ENCODE measurements around the gene MAP2K7.
"Not testable (repeated sequence)": the region's sequence is repeated elsewhere in the genome, so short reads cannot be mapped to it uniquely, and the experiment has no call there.

Gene MAP2K7

DNA sequence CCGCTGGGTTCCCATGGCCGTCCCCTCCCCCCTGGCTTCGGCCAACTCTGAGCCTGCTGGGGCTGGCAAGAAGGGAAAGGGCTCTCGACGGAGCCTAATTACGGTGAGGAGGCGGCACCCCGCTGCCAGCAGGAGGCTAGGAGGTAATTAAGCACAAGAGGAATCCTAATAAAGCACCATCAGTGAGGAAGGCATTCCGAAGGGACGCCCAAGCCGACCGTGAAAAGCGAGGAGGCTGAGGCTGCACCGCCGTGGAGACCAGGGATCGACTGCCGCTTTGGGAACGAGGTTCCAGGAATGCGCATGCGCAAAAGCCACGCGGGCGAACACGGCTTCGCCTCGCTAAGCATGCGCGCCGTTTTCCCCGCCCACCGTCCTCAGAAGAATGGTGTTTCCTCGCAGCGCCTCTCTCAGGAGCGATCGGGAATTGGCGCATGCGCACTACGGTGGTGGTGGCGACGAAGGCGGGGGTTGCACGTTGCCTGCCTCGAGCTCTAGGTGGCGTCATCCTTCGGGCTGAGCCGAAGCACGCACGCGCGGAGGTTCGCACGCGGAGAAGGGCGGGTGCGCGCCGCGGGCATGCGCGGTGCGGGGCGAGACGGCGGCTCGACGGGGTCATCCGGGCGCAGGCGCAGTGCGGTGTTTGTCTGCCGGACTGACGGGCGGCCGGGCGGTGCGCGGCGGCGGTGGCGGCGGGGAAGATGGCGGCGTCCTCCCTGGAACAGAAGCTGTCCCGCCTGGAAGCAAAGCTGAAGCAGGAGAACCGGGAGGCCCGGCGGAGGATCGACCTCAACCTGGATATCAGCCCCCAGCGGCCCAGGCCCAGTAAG lies at the start of gene MAP2K7:
Gene MAP2K7 (plus strand): TSS at position 634 of the 830 bp plus-strand sequence. CDS start 68 bp downstream, at position 702.
- peak; percentile 100 for DNase-seq

- no peak for DNase-seq
Measured at GRCh38 chr19:7855426-7856108, 48.1 kb upstream of the MAP2K7 start.

GRCh38 chr19:7856109-7856591 lies 47.5 kb upstream of the MAP2K7 start:
- no peak for DNase-seq

- no peak for DNase-seq
Measured at GRCh38 chr19:7856679-7857663, 46.7 kb upstream of the MAP2K7 start.

DNA sequence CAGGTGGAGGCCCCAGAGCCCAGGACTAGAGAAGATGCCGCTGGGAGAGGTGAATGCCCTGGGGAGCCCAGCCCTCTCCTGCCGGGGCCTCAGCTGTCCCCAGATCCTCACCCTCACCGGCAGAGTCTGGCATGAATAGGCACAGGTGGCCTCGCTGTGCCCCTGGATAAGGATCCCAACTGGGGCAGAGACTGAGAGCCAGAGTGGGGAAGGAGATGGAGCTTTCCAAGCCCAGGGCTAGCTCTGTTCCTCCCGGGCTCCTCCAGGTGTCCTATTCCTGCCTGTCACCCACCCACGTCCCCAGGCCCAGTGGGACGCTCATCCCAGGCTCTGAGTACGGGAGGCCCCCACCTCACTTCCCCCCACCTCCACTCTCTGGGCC lies 46.0 kb upstream of the MAP2K7 start:
- no peak for DNase-seq

GRCh38 chr19:7858109-7858770 lies 45.4 kb upstream of the MAP2K7 start:
- no peak for DNase-seq

DNA sequence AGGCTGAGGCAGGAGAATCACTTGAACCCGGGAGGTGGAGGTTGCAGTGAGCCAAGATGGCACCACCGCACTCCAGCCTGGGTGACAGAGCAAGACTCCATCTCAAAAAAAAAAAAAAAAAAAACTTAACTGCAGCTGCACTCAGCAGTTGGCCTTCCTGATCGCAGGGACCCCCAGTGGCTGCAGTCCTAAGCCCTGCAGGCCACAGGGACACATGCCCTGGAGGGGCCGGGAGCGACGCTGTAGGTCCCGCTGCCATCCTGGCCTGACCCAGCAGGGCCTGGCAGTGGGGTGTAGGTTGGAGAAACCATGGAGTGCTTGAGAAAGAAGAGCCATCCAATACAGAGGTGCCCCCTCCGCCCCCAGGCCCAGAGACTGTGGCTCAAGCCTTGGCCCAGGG lies 44.6 kb upstream of the MAP2K7 start:
- not testable (repeated sequence) for DNase-seq

DNA sequence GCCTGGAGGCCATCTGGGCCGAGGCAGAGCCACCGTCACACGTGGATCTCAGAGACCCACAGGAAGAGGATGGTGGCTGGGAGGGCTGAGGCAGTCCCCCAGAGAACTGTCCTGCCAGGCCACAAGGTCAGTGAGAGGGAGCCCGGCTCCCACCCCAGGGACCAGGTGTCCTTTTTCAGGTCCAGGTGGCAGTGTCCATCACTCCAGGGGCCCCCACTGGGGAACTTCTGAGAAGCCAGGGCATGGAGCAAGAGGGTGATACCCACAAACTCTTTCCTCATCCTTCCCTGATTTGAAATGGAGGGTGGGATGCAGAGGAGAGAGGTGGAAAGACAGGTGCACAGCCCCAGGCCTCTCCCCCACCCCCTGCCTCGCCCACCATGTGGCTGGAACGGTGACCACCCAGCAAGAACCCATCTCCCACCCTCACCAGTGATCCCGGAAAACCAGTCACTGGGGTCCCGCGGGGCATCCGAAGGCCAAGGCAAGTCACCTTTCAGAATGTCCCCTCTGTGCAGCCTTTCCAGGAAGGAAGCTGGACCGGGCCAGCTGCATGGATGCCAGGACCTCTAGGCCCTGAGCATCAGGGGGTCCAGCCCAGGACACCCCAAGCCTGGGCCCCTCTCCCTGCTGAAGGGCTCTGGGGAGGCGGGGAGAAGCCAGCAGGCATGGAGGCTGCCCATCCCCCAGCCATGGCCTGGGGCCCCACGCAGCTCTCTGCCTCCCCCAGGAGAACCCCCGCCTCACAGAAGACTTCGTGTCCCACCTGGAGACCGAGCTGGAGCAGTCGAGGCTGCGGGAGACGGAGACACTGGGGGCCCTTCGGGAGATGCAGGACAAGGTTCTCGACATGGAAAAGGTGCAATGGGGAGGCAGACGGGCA lies 43.6 kb upstream of the MAP2K7 start:
- no peak for DNase-seq

DNA sequence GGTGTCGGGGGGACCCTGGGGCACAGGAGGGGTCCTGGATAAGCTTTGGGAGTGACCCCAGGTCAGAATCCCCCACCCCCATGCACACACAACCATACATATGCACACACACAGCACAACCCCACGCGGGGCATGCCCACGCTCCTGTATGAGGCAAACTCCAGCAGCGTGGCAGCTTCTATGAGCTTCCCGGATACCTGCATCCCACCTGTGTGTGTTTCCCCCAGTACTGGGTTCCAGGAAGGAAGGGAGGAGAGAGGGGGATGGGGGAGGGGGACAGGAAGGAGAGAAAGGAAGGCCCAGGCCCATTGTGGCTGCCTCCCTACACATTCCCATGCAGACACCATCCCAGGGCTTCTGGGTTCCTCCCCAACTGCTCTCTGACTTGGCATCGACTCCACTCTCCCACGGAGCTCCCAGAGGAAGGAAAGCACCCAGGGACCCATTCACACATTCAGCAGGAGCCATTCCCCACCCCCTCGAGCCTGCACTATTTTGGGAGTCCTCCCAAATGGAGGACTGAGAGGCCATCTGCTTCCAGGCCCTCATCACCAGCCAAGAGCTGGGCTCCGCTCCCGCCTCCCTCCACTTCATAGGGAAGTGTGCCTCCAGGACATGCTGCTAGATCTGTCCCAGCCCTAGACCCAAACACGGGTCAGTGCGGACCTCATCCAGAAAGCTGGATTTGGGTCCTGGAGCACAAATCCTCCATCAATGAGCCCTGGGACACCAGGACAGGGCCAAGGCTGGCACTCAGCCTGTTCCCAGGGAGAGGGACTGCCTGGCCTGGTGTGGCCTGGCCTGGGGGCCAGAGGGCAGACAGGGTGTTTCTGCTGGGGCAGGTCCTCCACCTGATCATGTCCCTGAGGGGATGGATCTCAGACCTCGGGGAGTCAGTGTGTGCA lies 42.7 kb upstream of the MAP2K7 start:
- DNase-seq = no peak

GRCh38 chr19:7861619-7862412 lies 41.9 kb upstream of the MAP2K7 start:
- peak; percentile 61 for DNase-seq

GRCh38 chr19:7862413-7862951 lies 41.2 kb upstream of the MAP2K7 start:
- peak; percentile 84 for DNase-seq

GRCh38 chr19:7863157-7863970 lies 40.3 kb upstream of the MAP2K7 start:
- DNase-seq = no peak

- no peak for DNase-seq
Measured at GRCh38 chr19:7863971-7864689, 39.5 kb upstream of the MAP2K7 start.

- no peak for DNase-seq
Measured at GRCh38 chr19:7864690-7865074, 39.0 kb upstream of the MAP2K7 start.

DNA sequence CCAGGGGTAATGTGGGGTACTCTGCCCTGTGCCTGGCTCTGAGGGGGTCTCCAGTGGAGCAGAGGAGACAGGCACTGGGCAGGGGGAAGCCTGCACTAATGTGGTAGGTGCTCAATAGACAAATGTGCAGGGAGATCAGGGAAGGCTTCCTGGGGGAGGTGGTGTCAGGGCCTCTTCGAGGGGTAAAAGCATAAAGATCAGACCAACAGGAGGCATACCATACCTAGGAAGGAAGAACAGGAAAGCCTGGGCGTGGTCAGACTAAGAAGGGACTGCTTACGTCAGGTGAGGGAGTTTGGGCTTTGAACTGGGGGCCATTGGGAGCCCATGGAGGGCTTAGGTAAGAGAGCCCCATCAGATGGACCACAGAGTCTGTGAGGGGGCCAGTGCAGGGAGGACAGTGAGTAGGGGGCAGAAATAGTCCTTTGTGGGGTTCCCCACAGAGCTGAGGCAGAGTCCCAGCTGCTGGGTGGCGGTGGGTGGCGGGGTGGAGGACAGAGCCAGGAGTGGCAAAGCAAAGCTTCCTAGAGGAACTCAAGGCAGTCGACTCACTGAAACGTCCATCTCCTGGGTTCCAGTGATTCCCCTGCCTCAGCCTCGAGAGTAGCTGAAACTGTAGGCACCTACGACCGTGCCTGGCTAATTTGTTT lies 38.3 kb upstream of the MAP2K7 start:
- DNase-seq = no peak

DNA sequence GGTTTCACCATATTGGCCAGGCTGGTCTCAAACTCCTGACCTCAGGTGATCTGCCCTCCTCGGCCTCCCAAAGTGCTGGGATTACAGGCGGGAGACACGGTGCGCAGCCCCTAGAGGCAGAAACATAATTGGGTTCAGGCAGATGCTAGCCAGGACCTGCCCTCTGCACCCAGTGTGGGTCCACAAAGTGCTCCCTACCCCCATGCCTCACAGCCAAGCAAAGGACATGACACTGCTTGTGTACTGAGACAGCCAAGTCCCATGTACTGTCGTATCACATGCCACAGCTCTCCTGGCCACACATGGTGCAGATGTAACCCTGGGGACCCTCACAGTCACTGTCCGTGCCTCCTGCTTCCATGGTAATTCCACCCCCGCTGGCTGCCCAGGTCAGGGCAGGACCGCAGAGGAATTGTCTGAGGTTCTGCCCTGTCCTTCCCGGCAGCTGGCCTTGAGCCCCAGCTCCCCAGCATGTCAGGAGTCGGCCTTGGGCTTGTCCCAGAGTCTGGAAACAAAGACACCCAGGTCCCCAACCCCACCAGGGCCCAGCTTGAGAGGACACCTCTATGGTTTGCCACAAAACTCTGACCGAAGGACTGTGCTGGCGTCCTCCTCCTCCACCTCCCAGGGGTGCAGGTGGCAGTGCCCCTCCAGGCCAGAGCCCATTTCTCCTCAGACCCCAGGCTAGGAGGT lies 37.1 kb upstream of the MAP2K7 start:
- no peak for DNase-seq
